Erythroblast (primary cell): ENCODE data around the gene TRAPPC3.
A peak's percentile ranks its signal among the peaks of the same experiment; 100 is the strongest.

ENCODE experiments used
- GATA1 ChIP-seq: IDR thresholded peaks from 2 replicates; pipeline ENCODE4 v1.6.1; 2011; ENCODE audit warnings: low read depth, mild to moderate bottlenecking, control low read depth, low read length, moderate library complexity
- POLR2A ChIP-seq: IDR thresholded peaks from 2 replicates; pipeline ENCODE4 v1.6.1; 2011; ENCODE audit warnings: mild to moderate bottlenecking, low read length

DNA sequence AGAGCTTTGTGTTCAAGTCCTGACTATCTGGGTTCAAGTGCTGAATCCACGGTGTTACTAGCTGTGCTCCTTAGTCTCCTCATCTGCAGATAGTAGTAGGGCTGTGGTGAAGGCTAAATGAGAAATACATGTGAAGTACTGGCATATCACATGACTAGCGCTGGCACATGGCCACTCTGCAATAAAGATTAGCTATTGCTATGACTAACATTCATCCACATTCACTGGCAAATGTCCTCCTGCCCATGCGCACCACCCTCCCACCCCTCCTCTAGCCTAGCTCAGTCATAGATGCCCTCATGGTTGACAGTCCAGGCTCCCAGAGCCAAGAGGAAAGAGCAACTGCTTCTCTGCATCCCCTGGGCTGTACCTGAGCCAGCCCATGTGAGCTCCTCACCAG lies 15.8 kb downstream of the TRAPPC3 start:
- TF ChIP-seq POLR2A (peak; percentile 18), GATA1 (no peak)
